ENCODE data around the gene POMT2.

- TF ChIP-seq POLR2AphosphoS5 (IDR thresholded peaks at IDR 0.05; ENCODE audit: low read depth, low read length), result no peak
- no peak for TF ChIP-seq POLR2A (IDR thresholded peaks at IDR 0.05; ENCODE audit: low read depth, low read length)
- no peak for TF ChIP-seq SPI1 (IDR thresholded peaks at IDR 0.05; ENCODE audit: low read depth, low read length)
These were observed 1.3 kb downstream of the POMT2 start for GRCh38 chr14:77319422-77319821.

All from GM12891 (cell line).